GM18505 (cell line): Measurements from ENCODE around the gene FAM187B.

Experiments
- ATAC-seq: cut with Tn5 transposase; IDR thresholded peaks from one replicate; pipeline ENCODE4 v1.9.1; 2021; ENCODE audit not compliant: unreplicated experiment
- POLR2A ChIP-seq: IDR thresholded peaks from 4 replicates; pipeline ENCODE4 v1.6.1; 2011; ENCODE audit warnings: borderline replicate concordance; ENCODE audit not compliant: insufficient read depth, insufficient read length; ENCODE audit errors: extremely low read depth

The FAM187B gene

DNA sequence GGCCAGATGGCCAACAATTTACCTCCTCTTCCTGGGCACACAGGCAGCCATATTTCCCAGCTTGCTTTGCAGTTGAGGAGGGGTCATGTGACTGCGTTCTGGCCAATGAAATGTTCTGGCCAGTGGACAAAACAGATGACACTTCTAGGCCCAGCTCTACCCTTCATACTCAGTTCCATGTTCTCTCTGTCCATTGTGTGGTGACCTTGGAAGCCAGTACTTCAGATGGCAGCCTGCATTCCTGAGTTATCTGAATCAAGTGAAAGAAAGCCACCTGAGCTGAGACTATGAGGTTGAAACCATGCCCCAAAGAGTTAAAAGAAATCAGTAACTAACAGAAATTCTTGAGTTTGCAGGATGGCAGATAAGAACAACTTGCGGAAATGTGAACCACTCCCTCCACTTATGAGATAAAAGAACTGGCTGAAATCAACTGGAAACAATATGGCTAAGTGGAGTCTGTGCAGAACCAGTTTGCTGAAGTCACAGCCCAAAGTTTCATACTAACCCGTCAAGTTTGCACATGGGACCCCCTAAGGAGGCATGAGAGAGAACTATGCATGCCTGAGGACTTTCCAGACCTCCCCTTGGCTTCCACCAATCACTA lies 8.1 kb downstream of the FAM187B start:
- no peak for ATAC-seq
- TF ChIP-seq POLR2A = no peak

- ATAC-seq = no peak
- TF ChIP-seq POLR2A = no peak
Measured at GRCh38 chr19:35219008-35219407, 9.5 kb downstream of the FAM187B start.

DNA sequence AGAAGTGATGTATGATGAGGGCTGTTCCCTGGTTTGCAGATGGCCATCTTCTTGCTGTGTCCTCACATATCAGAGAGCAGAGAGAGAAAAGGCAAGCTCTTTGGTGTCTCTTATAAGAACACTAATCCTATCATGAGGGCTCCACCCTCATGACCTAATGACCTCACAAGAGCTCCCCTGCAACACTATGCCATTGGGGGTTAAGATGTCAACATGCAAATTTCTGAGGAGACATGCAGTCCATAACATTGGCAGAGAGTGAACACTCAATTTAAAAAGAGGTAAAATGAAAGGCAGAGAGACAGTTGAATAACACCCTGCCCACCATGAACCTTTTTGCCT lies 10.9 kb downstream of the FAM187B start:
- TF ChIP-seq POLR2A = no peak
- ATAC-seq = no peak

GRCh38 chr19:35216833-35217648 lies 11.5 kb downstream of the FAM187B start:
- no peak for TF ChIP-seq POLR2A
- no peak for ATAC-seq

GRCh38 chr19:35216016-35216832 lies 12.3 kb downstream of the FAM187B start:
- no peak for ATAC-seq
- no peak for TF ChIP-seq POLR2A

DNA sequence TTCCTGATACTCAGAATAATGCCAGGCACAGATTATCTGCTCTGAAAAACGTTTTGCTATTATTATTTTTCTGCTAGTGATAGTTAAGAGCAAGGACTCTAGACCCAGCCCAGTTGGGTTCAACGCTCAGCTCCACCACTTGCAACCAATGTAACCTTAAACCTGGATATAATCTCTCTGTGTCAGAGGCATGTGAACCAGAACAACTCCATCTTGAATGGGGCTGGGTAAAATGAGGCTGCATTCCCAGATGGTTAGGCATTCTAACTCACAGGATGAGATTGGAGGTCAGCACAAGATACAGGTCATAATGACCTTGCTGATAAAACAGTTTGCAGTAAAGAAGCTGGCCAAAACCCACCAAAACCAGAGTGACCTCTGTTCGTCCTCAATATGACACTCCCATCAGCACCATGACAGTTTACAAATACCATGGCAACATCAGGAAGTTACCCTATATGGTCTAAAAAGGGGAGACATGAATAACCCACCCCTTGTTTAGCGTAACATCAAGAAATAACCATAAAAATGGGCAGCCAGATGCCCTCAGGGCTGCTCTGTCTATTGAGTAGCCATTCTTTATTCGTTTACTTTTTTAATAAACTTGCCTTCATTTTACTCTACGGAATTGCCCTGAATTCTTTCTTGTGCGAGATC lies 13.6 kb downstream of the FAM187B start:
- TF ChIP-seq POLR2A = no peak

GRCh38 chr19:35213663-35214632 lies 14.6 kb downstream of the FAM187B start:
- peak; percentile 60 for ATAC-seq
- no peak for TF ChIP-seq POLR2A

More for the DNA sequence above, 13.6 kb downstream of the FAM187B start:
- no peak for ATAC-seq

DNA sequence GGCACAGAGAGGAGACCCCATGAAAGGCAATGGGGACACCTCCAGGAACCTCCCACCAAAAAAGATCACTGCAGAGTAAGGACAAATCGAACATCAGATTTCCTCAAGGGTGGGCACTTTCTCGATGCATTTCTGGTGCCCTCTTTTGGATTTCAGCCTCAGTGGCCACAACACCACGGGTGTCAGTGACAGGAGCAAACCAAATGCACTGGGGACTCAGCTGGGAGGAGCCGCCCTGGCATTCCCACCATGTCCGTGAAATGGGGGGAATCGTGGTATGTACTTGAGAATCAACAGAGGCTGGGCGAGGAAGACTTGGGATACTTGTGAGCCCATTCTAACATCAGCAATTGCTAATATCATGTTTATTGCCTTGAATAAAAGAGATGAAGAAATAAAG lies 16.3 kb downstream of the FAM187B start:
- ATAC-seq = no peak
- no peak for TF ChIP-seq POLR2A

- ATAC-seq = no peak
Measured at GRCh38 chr19:35211545-35212230, 16.9 kb downstream of the FAM187B start.

GRCh38 chr19:35209646-35210045 lies 18.9 kb downstream of the FAM187B start:
- no peak for TF ChIP-seq POLR2A
- ATAC-seq = no peak

More at GRCh38 chr19:35211545-35212230, 16.9 kb downstream of the FAM187B start:
- TF ChIP-seq POLR2A = no peak

DNA sequence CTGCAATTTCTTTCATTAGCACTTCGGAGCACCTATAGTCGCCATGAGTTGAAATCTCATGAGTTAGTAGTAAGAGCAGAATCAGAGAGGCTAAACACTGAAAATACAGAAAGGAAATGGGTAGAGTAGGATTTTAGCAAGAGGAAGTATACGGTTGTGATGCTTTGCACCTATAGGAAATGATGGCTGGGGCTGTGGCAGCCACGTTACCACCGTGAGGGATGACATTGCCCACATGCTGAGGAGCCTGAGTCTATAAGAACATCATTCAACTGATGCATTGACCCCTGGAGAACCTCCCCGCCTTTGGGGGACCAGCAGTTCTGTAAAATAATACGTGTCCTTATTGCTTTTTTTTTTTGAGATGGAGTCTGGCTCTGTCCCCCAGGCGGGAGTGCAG lies 20.4 kb downstream of the FAM187B start:
- no peak for TF ChIP-seq POLR2A
- ATAC-seq = no peak
